Non-pigmented ciliary epithelial cell (primary cell): ENCODE data around the gene CDH18.
A peak's percentile ranks its signal among the peaks of the same experiment; 100 is the strongest.

Experiments used
- DNase-seq: peaks from one replicate; pipeline ENCODE4 v3.0.0-alpha.2; 2010; ENCODE audit warnings: low read depth

The CDH18 gene

DNA sequence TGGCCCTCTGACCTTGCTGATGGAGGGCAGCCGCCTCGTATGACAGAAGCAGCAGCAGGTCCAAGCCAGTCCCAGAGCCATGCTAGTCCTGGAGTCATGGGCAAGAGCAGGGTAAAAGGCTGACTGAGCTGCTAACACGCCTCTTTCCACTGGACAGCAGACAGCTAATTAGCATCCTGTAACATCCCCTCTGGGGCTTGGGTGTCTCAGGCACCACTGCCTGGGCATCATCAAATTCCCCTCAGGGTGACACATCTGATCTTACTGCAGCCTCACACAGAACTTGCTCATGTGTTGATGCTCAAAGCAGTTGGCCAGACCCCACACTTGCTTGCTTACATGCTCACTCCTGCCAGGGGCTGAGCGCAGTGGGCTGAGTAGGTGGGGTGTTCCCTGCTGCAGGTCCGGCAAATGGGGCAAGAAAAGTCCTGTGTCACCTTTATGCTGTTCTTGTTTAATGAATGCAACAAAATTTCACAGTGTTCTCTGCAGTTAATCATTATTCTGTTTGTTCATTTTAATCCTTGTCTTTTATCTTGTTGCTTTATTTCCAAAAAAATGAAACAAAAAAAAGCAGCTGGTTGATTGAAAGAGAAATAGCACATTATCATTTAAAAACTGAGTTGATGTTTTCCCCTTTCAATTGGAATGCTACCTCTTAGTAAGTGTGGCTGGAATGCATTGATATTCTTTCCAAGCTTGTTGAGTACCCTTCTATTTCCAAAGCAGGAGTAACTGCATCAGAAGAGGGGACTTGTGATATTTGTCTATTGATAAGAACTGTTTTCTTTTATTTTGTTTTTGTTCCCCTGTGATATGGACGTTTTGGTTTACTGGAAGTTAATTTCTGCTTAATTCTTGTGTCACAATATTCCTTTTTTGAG, 254.1 kb downstream of the CDH18 start:
- no peak for DNase-seq

DNA sequence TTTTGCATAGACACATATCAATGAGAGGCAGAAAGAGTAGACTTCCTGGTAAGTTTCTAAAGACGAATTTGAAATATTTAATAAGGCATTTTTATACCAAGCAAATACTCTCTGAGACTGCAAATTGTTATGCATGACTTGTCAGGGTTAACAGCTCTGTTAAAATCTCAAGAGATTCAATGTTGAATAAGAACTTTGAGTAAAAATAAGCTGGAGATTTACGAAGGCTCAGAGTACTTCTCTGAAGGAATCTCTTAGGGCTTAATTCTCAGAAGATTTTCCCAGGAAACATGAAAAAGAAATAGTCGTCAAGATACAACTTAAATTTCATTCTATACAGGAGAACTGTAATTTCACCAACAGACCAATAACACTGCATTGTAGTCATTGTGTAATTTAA, 259.4 kb downstream of the CDH18 start:
- DNase-seq: no peak

DNA sequence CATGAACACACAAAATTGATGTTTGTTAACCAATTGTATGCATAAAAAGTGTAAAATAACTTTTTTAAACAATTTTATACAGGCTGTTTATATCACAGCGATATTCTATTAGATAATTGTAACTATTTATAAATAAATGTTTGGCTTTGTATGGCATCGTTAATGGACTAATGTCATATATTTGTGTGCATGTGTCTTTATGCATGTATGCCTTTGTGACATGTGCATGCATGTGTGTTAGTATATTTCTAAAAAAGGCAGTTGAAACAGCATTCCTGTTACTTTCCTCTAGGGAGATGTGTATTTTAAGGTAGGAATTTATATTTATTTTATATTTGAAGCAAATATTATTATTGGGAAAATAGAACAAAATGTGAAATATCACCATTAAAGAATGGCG, 268.9 kb downstream of the CDH18 start:
- DNase-seq: no peak

DNA sequence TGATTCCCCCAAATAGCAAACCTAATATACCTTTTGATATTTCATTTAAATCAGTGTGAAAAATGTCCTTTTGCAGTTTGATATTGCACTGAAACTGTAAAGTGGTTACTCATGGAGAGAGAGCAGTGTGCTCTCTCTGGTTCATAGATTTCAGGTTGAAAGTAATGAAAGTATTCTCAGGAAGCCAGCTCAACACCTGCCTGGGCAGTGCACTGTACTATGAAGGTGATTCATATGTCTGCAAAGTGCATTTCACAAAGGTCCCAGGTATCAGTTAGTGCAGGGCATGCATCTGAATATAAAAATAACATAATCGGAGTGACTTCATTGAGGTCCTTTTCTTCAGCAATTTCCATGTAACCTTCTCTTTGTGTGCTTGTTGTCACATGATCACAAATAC, 274.3 kb downstream of the CDH18 start:
- no peak for DNase-seq

DNA sequence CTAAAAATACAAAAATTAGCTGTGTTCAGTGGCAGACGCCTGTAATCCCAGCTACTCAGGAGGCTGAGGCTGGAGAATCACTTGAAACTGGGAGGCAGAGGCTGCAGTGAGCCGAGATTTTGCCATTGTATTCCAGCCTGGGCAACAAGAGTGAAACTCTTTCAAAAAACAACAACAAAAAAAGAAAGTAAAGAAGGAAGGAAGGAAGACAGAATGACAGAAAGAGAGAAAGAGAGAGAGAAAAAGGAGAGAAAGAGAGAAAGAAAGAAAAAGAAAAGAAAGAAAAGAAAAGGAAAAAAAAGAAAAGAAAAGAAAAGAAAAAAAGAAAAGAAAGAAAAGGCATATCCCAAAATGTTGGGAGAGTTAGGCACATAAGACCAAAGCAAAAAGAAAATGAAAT, 278.6 kb downstream of the CDH18 start:
- DNase-seq: no peak

DNA sequence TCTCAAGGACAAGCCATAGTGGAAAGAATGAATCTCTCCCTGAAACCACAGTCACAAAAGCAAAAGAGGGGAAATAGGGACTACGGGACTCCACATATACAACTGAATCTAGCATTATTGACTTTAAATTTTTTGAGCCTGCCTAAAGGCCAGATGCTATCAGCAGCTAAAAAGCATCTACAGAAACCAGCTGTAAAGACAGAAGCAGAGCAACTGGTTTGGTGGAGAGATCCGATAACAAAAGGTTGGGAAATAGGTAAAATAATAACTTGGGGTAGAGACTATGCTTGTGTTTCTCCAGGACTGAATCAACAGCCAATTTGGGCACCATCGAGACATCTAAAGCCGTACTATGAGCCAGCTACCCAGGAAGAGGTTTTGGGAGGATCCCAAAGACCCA, 281.2 kb downstream of the CDH18 start:
- DNase-seq: no peak

DNA sequence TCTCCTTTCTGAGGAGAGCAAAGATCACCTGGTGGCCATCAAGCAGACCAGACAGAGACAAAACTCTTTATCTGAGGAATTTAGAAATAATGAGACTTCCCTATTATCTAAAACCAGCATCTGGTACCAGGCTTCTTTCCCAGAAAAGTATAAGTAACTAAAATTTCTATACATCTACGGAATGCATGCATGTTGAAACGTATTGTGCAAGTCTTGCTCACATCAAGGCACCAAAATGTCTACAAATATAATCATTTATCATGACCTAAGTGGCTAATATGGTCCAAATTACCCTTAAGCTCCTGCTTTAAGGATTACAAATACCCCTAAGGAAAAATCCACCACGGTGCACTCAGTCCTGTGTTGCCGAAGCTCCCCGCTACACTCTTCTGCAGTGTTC, 286.3 kb downstream of the CDH18 start:
- DNase-seq: no peak

DNA sequence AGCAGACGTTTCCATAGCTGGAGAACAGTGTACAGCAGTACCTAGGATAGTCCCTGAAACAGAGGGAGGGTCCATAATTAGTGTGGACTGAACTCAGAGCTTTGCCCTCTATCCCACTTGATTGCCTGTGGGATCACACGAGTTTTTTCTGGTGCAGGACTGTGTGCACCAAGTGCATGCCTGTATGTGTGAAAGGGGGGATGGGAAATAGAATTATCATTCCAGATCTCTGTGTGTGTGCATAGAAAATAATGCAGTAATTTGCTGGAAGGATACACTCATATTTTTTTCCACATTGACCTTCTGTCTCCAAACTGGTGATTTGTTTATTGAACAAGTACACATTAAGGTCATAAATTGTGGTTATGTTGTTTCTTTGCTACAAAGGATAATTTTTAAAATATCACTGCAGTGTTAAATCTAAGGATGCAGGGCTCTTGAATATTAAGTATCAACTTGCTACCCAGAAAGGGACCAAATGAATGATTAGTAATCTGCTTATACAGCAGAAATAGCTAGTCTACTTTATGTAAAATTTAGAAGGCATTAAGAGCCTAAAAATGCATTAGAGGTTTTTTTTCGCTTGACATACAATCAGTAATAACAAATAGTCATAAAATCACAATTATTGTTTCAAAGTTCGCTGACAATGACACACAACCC, 292.9 kb downstream of the CDH18 start:
- no peak for DNase-seq

DNA sequence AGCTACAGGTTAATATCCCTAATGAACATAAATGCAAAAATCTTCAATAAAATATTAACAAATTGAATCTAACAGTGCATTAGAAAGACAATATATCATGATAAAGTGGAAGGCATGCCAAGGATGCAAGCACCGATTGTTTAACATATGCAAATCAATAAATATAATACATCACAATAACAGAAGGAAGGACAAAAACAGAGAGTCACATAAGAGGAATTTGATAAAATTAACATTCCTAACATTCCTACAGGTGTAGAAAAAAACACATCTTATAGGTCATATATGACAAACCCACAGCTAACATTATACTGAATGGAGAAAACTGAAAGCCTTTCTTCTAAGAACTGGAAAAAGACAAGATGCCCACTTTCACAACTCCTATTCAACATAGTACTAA, 297.0 kb downstream of the CDH18 start:
- DNase-seq: no peak

DNA sequence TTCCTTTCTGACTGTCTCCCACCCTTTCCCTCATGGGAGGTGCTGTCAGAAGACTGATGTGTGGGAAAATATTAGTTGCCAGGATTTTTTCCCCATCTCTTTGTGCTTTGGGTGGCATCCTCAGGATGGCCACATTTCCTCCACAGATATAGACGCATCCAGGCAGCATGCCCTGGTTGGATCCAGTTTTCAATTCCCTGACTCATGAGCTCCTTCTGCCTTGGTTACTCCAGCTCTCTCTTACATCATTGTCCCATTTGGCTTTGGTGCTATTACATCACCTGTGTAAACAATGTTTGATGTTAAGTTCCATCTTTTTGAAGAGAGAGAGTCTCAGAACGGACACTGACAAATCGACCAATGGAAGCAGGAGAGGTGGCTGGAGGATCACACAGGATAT, 302.5 kb downstream of the CDH18 start:
- DNase-seq: no peak

DNA sequence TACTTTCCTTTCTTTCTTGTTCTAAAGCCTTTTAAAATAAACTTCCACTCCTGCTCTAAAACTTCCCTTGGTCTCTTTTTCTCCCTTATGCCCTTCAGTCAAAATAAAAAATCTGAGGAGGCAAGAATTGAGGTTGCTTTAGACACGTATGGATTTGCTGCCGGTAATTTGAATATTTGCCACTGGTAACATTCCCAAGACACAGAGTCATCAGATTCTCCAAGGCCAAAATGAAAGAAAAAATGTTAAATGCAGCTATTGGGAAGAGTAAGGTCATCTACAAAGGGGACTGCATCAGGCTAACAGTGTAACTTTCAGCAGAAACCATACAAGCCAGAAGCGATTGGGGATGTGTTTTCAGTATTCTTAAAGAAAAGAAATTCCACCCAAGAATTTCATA, 311.1 kb downstream of the CDH18 start:
- DNase-seq: peak; percentile 2

DNA sequence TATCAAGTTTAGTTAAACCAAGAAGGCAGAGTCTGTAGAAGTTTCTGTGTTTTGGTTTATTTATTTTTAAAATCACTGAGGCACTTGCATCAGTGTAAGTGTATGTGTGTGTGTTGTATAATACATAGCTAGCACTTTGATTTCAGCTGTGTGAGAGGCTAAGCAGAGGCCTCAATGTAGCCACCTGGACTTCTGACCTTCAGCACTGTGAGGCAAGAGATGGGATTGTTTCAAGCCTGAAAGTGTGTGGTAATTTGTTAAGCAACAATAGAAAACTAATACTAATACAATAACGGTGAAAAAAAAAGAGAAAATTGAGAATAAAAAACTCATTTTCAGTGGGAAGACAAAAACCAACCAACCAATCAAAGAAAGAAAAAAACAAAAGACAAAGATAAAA, 327.3 kb downstream of the CDH18 start:
- DNase-seq: no peak

DNA sequence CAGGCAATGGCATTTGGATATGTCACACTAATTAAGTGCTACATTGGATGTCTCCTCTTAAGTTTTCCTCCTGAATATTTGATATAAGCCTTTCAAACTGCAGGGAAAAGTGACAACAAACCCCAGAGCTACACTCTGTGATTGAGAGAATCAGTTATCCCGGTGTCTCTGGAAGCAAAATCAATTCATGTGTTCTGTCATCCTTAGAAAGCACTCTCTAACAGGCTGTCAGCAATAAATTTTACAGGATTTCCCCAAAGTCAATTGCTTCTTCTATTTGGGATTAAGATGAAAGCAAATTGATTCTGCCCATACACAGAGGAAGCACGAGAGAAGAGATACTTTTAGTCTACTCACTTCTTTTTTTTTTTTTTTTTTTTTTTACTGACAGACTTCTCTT, 332.4 kb downstream of the CDH18 start:
- DNase-seq: no peak

DNA sequence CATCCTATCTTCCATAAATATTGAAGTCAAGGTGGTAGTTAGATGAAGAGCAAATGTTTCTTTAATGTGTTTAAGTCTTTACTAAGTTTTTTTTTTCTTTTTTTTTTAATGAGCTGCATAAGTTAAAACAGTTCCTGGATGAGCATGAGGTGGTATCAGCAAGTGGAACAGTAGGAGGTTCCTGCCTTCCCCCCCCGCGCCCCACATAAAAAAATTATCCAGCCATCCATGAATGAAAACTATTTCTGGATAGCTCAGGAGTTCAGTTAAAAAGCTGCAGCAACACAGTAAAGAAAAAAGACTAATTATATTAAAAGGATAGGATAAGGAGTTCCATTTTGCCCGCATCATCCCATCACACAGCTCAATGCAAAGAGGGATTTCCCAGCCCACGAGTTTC, 349.5 kb downstream of the CDH18 start:
- no peak for DNase-seq

DNA sequence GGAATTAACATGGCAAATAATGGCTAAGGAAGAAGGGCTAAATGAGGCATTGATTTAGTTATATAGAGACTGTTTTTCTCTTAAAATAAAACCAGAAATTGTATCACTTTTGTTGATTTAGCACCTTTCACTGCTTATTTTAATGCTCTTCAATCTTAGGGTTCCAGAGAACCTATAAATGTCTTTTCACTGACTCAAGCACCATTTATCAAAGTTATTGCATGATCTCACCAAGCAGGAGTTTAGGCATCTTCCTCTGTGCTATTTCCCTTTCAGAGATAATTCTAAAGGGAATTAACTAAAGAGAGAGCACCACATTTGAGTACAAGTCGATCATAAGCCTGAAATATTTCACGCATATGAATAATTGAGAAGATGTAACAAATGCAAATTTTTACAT, 357.1 kb downstream of the CDH18 start:
- DNase-seq: no peak

DNA sequence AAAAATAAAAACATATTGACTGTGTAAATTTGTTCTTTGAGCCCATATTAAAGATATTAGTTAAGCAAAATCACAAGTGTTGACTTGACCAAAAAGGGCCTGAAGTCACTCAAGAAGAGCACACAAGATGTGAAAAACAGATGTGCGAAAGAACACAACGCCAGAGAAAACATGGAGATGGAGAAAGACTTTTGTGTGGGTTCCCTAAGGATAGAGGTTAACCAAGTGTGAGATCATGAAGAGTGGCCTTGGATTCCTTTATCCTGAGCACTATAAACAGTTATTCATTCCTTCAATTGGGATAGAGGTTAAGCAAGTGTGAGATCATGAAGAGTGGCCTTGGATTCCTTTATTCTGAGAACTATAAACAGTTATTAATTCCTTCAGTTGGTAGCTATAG, 361.8 kb downstream of the CDH18 start:
- no peak for DNase-seq

DNA sequence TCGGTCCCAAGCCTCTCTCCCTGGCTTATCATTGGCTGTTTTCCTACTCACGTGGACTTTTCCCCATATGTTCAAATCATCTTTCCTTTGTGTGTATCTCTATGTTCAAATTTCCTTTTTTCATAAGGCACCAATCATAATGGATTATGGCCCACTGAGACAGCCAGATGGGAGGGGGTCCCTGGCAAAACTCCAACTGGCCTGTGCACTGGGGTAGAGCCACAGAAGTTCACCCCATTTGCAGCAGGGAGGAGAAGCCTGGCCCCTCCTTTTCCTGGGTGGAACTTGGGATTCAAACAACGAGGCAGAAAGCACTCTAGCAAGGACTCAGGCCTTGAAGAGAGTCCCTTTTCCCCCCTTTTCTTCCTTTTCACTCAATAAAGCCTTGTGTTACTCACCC, 362.4 kb downstream of the CDH18 start:
- DNase-seq: no peak

DNA sequence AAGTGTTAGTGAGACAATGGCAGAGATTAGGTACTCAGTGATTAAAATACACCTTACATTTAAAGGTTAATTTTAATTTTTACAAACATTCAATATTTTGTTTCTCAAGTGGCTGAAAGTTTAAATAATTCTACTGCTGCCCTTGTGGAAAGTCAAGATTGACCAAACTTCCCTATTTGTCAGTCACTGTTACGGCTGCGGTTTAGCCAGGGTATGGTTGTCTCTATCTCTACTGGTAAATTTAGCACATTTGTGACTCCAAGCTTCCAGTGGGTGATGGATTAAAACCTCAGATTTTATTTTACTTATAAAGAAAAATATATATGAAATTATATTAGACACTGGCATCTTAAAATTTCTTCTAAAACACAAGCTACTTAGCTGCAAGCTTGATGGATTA, 368.4 kb downstream of the CDH18 start:
- no peak for DNase-seq

DNA sequence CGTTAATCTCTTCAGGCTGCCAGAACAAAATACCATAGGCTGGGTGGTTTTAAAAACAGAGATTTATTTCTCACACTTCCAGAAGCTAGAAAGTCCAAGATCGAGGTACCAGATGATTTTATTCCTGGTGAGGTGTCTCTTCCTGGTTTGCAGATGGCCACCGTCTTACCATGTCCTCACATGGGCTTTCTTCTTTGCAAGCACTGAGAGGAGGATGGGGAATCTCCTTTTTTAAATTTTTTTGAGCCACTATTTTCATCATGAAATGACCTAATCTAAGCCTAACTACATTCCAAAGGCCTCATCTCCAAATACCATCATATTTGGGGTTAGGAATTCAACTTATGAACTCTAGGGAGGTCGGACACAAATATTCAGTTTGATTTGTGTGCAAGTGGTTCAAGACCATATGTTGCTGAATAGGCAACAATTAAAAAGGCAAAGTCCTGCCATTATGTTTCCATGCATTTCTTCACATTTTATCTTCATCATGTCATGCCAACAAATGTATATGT, 371.2 kb downstream of the CDH18 start:
- DNase-seq: no peak

DNA sequence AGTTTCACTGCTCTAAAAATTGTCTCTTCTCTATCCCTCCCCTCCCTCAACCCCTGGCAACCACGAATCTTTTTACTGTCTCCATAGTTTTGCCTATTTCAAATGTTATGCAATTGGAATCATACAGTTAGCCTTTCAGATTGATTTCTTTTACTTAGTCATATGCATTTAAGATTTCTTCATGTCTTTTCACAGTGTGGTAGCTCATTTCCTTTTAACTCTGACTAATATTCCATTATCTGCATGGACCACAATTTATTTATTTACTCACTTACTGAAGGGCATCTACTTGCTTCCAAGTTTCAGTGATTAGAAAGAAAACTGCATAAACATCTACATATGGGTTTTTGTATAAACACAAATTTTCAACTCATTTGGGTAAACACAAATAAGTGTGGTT, 372.3 kb downstream of the CDH18 start:
- DNase-seq: no peak

DNA sequence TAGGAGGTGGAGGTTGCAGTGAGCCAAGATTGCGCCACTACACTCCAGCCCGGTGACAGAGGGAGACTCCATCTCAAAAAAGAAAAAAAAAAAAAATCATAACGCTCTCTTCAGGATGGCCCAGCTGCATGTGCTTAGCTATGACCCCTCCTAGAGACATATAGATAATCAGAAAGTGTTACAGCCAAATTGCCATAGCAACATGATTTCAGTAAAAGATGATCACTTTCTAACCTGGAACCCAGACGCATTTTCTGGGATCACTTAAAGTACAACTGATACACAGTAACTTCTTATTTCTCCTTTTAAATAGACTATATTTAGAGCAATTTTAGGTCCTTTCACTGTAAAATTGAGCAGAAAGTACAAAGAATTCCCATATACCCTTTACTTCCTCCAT, 372.9 kb downstream of the CDH18 start:
- no peak for DNase-seq

DNA sequence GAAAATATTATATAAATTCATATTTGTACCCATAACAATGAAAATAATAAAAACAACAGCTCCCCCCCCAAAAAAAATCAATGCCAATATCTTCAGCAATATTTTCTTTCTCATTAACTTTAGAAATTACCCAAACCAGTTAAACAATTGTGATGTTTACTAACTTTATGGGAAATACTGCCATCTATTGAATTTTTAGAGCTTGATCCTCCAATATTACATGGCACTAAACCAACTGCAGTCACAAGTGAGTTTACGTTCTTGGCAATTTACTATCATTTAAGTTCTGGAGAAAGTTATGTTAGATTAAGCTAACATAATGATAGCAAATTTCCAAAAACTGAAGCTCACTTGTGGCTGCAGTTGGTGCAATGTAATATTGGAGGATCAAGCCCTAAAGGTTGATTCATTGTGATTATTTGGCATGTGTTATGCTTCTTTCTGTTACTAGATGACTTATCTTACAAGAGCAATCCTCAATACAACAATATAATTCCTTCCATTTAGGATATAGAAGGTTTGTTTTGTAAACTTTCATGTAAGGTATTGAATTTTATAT, 379.5 kb downstream of the CDH18 start:
- DNase-seq: no peak

DNA sequence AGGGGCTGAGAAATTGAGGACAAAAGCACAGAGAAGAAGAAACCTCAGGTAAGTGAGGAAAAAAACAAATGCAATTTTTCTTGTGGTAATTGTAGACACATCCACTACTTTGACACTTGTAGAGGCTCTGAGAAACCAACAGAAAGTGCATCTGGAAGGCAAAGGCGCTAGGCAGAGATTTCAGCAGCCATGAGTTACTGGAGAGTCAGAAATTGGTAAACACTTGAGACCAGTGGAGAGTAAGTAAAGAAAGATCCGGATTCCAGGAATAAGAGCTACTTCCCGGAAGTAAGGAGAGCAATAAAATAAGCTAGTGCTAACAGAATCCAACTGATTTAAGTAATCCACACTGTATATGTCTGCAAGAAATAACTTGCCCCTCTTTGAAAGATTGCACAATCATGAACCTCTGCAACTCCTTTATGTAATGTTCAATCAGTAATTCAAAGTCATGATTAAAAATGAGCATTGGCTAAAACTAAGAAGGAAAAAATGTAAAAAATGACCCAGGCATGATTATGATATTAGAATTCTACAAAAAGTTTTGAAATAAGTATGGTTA, 382.1 kb downstream of the CDH18 start:
- DNase-seq: no peak
